DMS53 treated with DMSO at 0.1 percent for 48 hours (cell line): Measurements from ENCODE around the gene CA10.

Source experiments
- DNase-seq: peaks from one replicate; lab custom pipeline; 2025; ENCODE audit not compliant: unreplicated experiment; lab: John Stamatoyannopoulos, UW

Gene CA10

DNA sequence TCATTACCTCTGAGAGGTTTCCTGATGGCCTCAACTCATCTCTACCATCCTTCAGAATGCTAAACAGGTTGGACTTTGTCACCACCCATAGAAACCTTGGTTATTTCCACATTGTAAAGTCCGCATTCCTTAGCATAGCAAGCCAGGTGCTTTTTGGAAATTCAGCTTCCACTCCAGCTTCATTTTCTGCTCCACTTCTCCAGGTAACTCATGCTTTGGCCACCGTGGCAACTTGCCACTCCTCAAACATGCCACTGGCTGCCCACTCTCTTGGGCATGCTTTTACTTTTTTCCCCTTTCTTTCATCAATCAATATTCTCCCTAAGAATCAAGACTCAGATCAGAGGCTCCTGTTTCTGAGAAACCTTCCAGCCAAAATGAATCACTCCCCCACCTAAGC is 203.3 kb downstream of the CA10 start:
- no peak for DNase-seq

GRCh38 chr17:51954232-51954765 is 204.2 kb downstream of the CA10 start:
- no peak for DNase-seq

GRCh38 chr17:51951741-51952140 is 206.8 kb downstream of the CA10 start:
- DNase-seq, result no peak

GRCh38 chr17:51948128-51948527 is 210.4 kb downstream of the CA10 start:
- peak; percentile 56 for DNase-seq

DNA sequence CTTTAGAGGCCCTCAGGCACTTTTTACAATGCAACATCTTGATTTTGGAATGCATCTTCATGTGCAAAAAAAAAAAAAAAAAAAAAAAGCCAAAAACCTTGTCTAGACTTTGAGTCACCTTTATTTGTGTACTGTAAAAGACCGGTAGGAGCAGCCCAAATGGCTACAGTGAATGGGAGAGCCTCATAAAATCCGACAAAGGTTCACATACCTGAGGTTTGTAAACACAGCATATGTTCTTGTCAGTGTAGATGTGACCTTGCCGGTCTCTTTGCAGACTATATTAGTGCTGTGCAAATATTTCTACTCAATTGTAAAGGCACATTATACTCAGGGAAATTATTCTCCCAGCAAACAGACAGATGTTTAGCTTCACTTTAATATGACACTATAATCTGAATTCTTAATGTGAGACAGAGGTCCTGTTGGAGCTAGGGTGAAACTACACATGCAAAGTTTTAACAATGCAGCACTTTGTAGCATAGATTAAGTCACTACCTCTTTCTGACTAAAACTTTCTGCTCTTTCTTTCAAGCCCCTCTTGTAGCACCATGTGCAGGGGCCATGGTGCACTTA is 211.3 kb downstream of the CA10 start:
- peak; percentile 22 for DNase-seq

GRCh38 chr17:51946311-51946710 is 212.2 kb downstream of the CA10 start:
- no peak for DNase-seq

- no peak for DNase-seq
These were observed 217.2 kb downstream of the CA10 start for GRCh38 chr17:51941272-51941671.

- DNase-seq, result no peak
These were observed 221.2 kb downstream of the CA10 start for GRCh38 chr17:51937264-51937663.

GRCh38 chr17:51935477-51935876 is 223.0 kb downstream of the CA10 start:
- no peak for DNase-seq

GRCh38 chr17:51933647-51934046 is 224.9 kb downstream of the CA10 start:
- DNase-seq, result no peak

DNA sequence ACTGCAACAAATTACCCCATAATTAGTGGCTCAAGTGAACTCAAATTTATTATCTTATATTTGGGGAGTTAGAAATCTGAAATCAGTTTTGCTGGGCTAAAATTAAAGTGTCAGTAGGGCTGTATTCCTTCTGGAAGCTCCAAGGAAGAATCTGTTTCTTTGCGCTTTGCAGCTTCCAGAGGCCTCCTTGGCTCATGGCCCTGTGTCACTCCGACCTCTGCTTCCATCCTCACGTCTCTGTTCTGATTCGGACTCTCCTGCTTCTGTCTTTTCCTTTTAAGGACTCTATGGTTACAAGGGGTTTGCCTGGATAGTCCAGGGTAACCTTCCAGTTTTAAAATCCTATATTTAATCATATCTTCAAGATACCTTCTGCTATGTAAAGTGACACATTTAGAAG is 232.1 kb downstream of the CA10 start:
- DNase-seq, result no peak

- peak; percentile 67 for DNase-seq
These were observed 237.0 kb downstream of the CA10 start for GRCh38 chr17:51921500-51921899.

- DNase-seq, result no peak
These were observed 243.9 kb downstream of the CA10 start for GRCh38 chr17:51914577-51914976.

DNA sequence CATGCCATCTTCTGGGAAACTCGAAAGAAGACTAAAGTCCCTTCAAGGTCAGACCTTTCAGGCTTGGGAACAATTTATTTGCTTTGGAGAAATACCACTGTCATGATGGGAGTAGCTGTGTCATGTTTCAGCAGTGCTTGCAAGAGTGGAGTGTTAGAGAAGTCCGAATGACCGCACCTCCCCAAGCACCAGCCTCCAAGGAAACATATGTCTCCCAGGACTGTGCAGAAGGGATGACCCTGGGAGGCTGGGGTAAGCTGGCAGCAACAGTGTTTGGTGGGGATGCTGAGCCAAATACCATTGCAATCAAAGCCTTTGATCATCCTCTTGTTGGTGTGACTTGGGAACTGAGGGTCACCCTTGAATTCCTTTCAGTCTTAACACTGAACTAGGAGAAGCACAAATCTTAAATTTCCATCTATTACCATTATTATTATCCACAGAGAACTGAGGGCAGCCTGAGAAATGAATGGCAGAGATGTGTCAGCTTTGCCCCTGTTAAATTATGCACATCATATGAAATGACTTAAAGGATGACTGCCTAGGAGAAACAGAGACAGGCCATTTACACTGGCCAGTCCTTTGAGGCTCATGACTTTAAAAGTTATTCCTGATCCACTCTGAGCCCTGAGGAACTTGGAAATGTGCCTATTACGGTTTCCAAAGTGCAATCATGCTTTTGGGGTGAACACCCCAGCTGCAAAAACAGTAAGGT is 244.9 kb downstream of the CA10 start:
- DNase-seq, result no peak

- no peak for DNase-seq
These were observed 245.6 kb downstream of the CA10 start for GRCh38 chr17:51912939-51913338.

- no peak for DNase-seq
These were observed 247.3 kb downstream of the CA10 start for GRCh38 chr17:51911237-51911636.

- DNase-seq, result no peak
These were observed 248.5 kb downstream of the CA10 start for GRCh38 chr17:51909971-51910370.

- no peak for DNase-seq
These were observed 249.5 kb downstream of the CA10 start for GRCh38 chr17:51908841-51909537.

- peak; percentile 31 for DNase-seq
These were observed 251.5 kb downstream of the CA10 start for GRCh38 chr17:51907041-51907440.

- no peak for DNase-seq
These were observed 254.1 kb downstream of the CA10 start for GRCh38 chr17:51904379-51904778.

- no peak for DNase-seq
These were observed 257.3 kb downstream of the CA10 start for GRCh38 chr17:51901242-51901641.

- no peak for DNase-seq
These were observed 266.6 kb downstream of the CA10 start for GRCh38 chr17:51891936-51892335.
